Neutrophil (primary cell): Measurements from ENCODE around the gene DDX23.

Experiments used
- H3K27ac ChIP-seq: fragments of 200-600 bp; sonication (generic); 2 replicates; pipeline ENCODE4 v1.5.1; 2016; ENCODE audit warnings: mild to moderate bottlenecking, moderate library complexity
- H3K27me3 ChIP-seq: fragments of 200-600 bp; sonication (generic); 2 replicates; pipeline ENCODE4 v1.6.0; 2016; ENCODE audit warnings: mild to moderate bottlenecking
- H3K36me3 ChIP-seq: fragments of 200-600 bp; sonication (generic); 2 replicates; pipeline ENCODE4 v1.5.1; 2017
- H3K4me1 ChIP-seq, 2 experiments: fragments of 200-600 bp in 1 of 2; sonication (generic) in 1 of 2; 1 replicate in 1 of 2; 2 replicates in 1 of 2; pipeline versions ENCODE4 v1.5.1 to v1.6.1; 2013 to 2016; ENCODE audit warnings: low read depth in 1 of 2, low read length in 1 of 2, mild to moderate bottlenecking in 1 of 2, moderate library complexity in 1 of 2; ENCODE audit not compliant: control insufficient read depth in 1 of 2, insufficient read depth in 1 of 2
- H3K4me3 ChIP-seq, 2 experiments: fragments of 200-600 bp in 1 of 2; sonication (generic) in 1 of 2; 1 replicate in 1 of 2; 2 replicates in 1 of 2; pipeline ENCODE4 v1.5.1; 2013 to 2016; ENCODE audit warnings: low read depth in 1 of 2, low read length in 1 of 2, mild to moderate bottlenecking in 1 of 2, moderate library complexity in 1 of 2
- H3K9me3 ChIP-seq: fragments of 200-600 bp; sonication (generic); 2 replicates; pipeline ENCODE4 v1.5.1; 2016
- CTCF ChIP-seq: fragments of 200-600 bp; sonication (generic); IDR thresholded peaks from 2 replicates; pipeline ENCODE4 v1.5.1; 2016; ENCODE audit warnings: antibody characterized with exemption

Gene DDX23

GRCh38 chr12:48783432-48783831, 68.5 kb downstream of the DDX23 start:
- peaks cover 37% of the 10 kb centered on the region for H3K27me3 ChIP-seq
- no peaks in the 10 kb centered on the region for H3K36me3 ChIP-seq
- peaks cover 0 to 2% of the 10 kb centered on the region in 2 experiments for H3K4me1 ChIP-seq
- H3K9me3 ChIP-seq, result no peaks in the 10 kb centered on the region
- H3K27ac ChIP-seq, result no peak overlapping the region
- TF ChIP-seq CTCF, result no peak
- no peak overlapping the region for H3K4me3 ChIP-seq

- no peaks in the 10 kb centered on the region for H3K4me1 ChIP-seq
- no peak overlapping the region for H3K27ac ChIP-seq
- no peak for TF ChIP-seq CTCF
Measured at GRCh38 chr12:48782457-48783395, 69.2 kb downstream of the DDX23 start.

GRCh38 chr12:48781750-48782456, 70.1 kb downstream of the DDX23 start:
- no peaks in the 10 kb centered on the region for H3K4me1 ChIP-seq
- H3K4me3 ChIP-seq, result no peak overlapping the region
- H3K27me3 ChIP-seq, result peaks cover 22% of the 10 kb centered on the region
- TF ChIP-seq CTCF, result no peak
- no peaks in the 10 kb centered on the region for H3K36me3 ChIP-seq
- H3K9me3 ChIP-seq, result no peaks in the 10 kb centered on the region
- no peak overlapping the region for H3K27ac ChIP-seq

More at GRCh38 chr12:48782457-48783395, 69.2 kb downstream of the DDX23 start:
- Histone ChIP-seq H3K36me3 (no peaks in the 10 kb centered on the region), H3K27me3 (peaks cover 30% of the 10 kb centered on the region), H3K4me3 (no peak overlapping the region), H3K9me3 (no peaks in the 10 kb centered on the region)

GRCh38 chr12:48780381-48781025, 71.5 kb downstream of the DDX23 start:
- no peak for TF ChIP-seq CTCF
- Histone ChIP-seq H3K27me3 (peaks cover 8% of the 10 kb centered on the region), H3K4me1 (no peaks in the 10 kb centered on the region), H3K9me3 (no peaks in the 10 kb centered on the region), H3K4me3 (no peak overlapping the region), H3K27ac (no peak overlapping the region), H3K36me3 (no peaks in the 10 kb centered on the region)

- Histone ChIP-seq H3K27me3 (peaks cover 2% of the 10 kb centered on the region), H3K27ac (no peak overlapping the region), H3K9me3 (no peaks in the 10 kb centered on the region), H3K4me1 (no peaks in the 10 kb centered on the region), H3K4me3 (no peak overlapping the region), H3K36me3 (no peaks in the 10 kb centered on the region)
- no peak for TF ChIP-seq CTCF
Measured at GRCh38 chr12:48779869-48780268, 72.1 kb downstream of the DDX23 start.
